ENCODE data around the gene ARG2.

Gene ARG2

DNA sequence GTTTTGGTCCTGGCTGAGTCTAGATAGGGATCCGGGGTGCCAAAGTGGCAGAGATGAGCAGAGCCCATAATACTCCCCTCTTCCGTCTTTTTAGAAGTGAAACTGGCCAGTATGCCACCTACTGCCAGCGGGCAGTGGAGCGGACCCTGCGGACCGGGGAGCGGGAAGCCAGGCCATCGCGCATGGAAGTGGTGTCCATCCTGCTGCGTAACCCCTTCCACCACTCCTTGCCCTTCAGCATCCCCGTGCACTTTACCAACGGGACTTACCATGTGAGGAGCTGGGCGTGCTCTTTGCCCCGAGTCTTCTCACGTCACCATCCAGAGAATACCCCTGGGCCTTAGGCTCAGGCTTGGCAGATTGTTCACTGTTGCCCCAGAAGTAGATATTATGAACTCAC, 40.7 kb upstream of the ARG2 start:
- no peak overlapping the region for H3K4me3 ChIP-seq (ENCODE audit: low read depth, low read length)
- DNase-seq (ENCODE audit: low read depth), result no peak
- TF ChIP-seq, protein P1, sequence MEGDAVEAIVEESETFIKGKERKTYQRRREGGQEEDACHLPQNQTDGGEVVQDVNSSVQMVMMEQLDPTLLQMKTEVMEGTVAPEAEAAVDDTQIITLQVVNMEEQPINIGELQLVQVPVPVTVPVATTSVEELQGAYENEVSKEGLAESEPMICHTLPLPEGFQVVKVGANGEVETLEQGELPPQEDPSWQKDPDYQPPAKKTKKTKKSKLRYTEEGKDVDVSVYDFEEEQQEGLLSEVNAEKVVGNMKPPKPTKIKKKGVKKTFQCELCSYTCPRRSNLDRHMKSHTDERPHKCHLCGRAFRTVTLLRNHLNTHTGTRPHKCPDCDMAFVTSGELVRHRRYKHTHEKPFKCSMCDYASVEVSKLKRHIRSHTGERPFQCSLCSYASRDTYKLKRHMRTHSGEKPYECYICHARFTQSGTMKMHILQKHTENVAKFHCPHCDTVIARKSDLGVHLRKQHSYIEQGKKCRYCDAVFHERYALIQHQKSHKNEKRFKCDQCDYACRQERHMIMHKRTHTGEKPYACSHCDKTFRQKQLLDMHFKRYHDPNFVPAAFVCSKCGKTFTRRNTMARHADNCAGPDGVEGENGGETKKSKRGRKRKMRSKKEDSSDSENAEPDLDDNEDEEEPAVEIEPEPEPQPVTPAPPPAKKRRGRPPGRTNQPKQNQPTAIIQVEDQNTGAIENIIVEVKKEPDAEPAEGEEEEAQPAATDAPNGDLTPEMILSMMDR (IDR thresholded peaks at IDR 0.05; ENCODE audit: insufficient read depth, low read depth, low read length, missing control alignments), result no peak

DNA sequence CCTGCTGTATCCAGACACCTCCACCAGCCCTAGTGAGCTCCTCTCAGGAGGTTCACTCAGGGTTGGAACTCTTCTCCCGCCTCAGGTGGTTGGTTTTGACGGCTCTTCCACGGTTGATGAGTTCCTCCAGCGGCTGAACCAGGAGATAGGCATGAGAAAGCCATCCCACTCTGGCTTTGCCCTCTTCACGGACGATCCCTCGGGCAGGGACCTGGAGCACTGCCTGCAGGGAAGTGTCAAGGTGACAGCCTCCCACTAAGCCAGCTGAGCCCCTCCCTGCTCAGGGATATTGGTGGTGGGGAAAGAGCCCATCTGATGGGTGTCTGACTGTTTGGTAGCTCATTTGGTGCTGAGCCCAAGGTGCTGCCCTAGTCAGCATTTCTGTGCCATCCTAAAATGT, 40.1 kb upstream of the ARG2 start:
- no peak for DNase-seq (ENCODE audit: low read depth)
- H3K4me3 ChIP-seq (ENCODE audit: low read depth, low read length), result no peak overlapping the region
- TF ChIP-seq, protein P1 (IDR thresholded peaks at IDR 0.05; ENCODE audit: insufficient read depth, low read depth, low read length, missing control alignments), result no peak

DNA sequence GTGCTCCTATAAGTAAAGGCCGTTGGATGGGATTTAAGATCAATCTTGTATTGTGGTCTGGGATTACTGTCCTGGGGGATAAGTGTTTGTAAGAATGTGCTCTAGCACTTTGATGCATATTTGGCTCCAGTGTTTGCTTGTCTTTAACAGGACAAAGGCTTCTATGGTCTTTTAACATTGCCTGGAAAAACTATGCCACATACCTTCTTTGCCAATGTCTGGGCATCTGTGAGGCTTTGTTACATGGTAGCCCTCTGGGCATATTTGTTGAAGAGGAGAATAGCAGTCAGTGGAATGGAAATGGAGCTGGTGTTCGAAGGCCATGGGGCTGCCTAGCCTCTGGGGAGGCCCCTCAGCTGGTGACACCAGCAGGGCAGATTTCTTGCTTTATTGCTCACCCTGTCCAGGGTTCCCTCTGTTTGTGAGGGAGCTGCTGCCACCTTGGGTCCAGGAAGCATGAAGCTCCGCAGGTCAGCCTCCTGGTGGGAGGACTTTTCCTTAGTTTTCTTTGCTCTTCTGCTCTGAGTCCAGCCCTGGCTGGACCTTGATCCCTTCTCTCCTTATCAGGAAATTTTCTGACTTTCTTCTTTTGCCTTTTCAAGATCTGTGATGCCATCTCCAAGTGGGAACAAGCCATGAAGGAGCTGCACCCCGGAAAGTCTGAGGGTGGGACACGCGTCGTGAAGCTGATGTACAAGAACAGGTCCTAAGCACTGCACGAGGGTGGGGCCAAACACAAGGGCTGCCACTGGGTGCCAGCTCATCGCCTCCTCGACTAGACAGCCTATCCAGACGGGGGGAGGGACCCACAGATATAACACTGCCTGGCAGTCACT, 39.2 kb upstream of the ARG2 start:
- TF ChIP-seq, protein P1 (IDR thresholded peaks at IDR 0.05; ENCODE audit: insufficient read depth, low read depth, low read length, missing control alignments), result no peak
- DNase-seq (ENCODE audit: low read depth), result no peak
- H3K4me3 ChIP-seq (ENCODE audit: low read depth, low read length), result no peak overlapping the region

DNA sequence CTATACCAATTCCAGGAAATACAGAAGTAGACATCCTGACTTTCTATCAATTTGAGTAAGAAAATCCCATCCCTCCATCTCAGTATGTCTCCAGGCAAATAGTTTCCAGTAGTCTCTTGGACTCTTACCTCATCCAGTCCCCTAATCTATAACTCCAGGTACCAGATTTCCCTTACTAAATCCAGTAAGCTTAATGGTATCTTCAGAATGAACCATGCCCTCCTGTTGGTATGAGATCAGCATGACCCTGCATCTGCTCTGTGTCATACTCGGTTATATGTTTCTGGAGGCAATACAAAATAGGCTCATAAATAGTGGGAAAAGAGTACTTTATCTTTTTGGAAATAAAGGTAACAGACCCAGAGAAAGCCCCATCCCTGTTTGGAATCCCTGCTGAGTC, 38.1 kb upstream of the ARG2 start:
- TF ChIP-seq, protein P1 (IDR thresholded peaks at IDR 0.05; ENCODE audit: insufficient read depth, low read depth, low read length, missing control alignments), result no peak
- no peak overlapping the region for H3K4me3 ChIP-seq (ENCODE audit: low read depth, low read length)
- DNase-seq (ENCODE audit: low read depth), result no peak

DNA sequence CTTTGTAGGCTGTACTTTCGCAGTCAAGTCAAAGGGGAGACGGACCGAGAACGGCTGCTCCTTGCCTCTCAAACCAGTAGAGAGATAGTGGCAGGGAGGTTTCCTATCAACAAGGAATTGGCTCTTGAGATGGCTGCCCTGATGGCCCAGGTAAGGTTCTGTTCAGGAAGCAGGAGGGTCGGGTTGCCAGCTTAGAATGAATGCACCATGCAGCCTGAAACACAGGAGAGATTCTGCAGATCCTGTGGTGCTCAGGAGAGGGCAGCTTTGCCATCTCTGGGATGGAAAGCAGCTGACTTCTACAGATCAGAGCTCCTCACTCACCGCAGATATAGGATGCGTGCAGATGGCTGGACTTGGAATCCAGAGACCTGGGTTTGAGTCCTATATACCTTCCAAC, 37.7 kb upstream of the ARG2 start:
- no peak overlapping the region for H3K4me3 ChIP-seq (ENCODE audit: low read depth, low read length)
- no peak for DNase-seq (ENCODE audit: low read depth)
- TF ChIP-seq, protein P1 (IDR thresholded peaks at IDR 0.05; ENCODE audit: insufficient read depth, low read depth, low read length, missing control alignments), result no peak

DNA sequence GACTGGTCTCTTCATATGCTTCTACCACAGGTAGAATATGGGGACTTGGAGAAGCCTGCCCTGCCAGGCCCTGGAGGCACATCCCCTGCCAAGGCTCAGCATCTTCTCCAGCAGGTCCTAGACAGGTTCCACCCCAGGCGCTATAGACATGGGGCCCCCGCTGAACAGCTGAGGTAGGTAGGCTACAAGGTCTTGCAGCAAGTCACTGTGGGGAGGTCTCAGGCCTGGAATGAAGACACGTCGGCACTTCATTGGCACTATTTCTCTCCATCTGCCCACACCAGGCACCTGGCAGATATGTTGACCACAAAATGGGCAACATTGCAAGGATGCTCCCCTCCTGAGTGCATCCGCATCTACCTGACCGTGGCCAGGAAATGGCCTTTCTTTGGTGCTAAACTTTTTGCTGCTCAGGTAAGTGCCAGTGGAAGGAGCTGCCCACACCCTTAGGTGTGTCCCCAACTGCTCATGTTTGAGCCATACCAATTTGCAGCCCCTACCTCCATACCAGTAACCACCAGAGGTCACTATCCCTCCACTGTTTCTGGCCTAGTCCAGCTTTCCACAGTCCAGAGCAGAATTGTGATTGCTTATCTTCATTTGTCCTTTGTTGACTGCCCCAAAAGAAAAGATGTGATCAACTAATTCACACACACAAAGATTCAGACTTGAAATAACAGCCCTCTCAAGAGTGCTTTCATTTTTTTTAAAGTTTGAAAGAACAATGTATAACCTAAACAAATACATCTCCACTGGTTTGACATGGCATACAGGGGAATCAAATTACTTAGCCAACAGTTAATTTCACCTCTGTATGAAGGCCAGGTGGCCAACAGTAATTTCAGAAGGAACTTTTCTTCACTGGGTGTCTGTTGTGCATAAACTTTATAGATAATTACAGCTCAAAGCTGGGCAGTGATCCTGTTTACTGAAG, 35.7 kb upstream of the ARG2 start:
- TF ChIP-seq, protein P1 (IDR thresholded peaks at IDR 0.05; ENCODE audit: insufficient read depth, low read depth, low read length, missing control alignments), result peak; percentile 77
- H3K4me3 ChIP-seq (ENCODE audit: low read depth, low read length), result no peak overlapping the region
- DNase-seq (ENCODE audit: low read depth), result peak; percentile 67
